ENCODE results near the gene PAGE2.
"Not testable (repeated sequence)": the region's sequence is repeated elsewhere in the genome, so short reads cannot be mapped to it uniquely, and the experiment has no call there.

PAGE2 gene

GRCh38 chrX:55088795-55089489, at the start of gene PAGE2:
TSS of gene PAGE2 (plus strand) at chrX:55089018. CDS start at chrX:55090021, 1,003 bp downstream.
- H3K4me3 Mint-ChIP-seq: no peak within 1 kb of the TSS
- H3K36me3 Mint-ChIP-seq: peaks cover 1% of the 10 kb centered on the region
- no peaks in the 10 kb centered on the region for H3K9me3 Mint-ChIP-seq
- no peaks in the 10 kb centered on the region for H3K27me3 Mint-ChIP-seq
- no peak for DNase-seq (ENCODE audit: low spot score in 2 of 2)
- ATAC-seq (ENCODE audit: low read depth): no peak
- no peak within 1 kb of the TSS for H3K27ac Mint-ChIP-seq
- no peaks in the 10 kb centered on the region for H3K4me1 Mint-ChIP-seq

- no peaks in the 10 kb centered on the region for H3K27me3 Mint-ChIP-seq
- DNase-seq (ENCODE audit: low spot score in 2 of 2): no peak
- H3K27ac Mint-ChIP-seq: no peak overlapping the region
- peaks cover 2% of the 10 kb centered on the region for H3K36me3 Mint-ChIP-seq
- H3K4me3 Mint-ChIP-seq: no peak overlapping the region
- no peaks in the 10 kb centered on the region for H3K4me1 Mint-ChIP-seq
- no peaks in the 10 kb centered on the region for H3K9me3 Mint-ChIP-seq
- ATAC-seq (ENCODE audit: low read depth): no peak
Observed at GRCh38 chrX:55039471-55039870, 49.3 kb upstream of the PAGE2 start.

- no peaks in the 10 kb centered on the region for H3K36me3 Mint-ChIP-seq
- H3K27ac Mint-ChIP-seq: no peak overlapping the region
- H3K27me3 Mint-ChIP-seq: no peaks in the 10 kb centered on the region
- H3K4me3 Mint-ChIP-seq: no peak overlapping the region
- H3K4me1 Mint-ChIP-seq: no peaks in the 10 kb centered on the region
- no peak for ATAC-seq (ENCODE audit: low read depth)
- no peaks in the 10 kb centered on the region for H3K9me3 Mint-ChIP-seq
- no peak for DNase-seq (ENCODE audit: low spot score in 2 of 2)
Observed at GRCh38 chrX:55041514-55041913, 47.3 kb upstream of the PAGE2 start.

- H3K4me3 Mint-ChIP-seq; H3K27me3 Mint-ChIP-seq; H3K27ac Mint-ChIP-seq; ATAC-seq (ENCODE audit: low read depth); H3K36me3 Mint-ChIP-seq; H3K4me1 Mint-ChIP-seq; DNase-seq (ENCODE audit: low spot score in 2 of 2); H3K9me3 Mint-ChIP-seq: not testable (repeated sequence)
Observed at GRCh38 chrX:55050599-55050998, 38.2 kb upstream of the PAGE2 start.

GRCh38 chrX:55056820-55057674, 31.8 kb upstream of the PAGE2 start:
- Mint-ChIP-seq H3K4me3 (peak overlapping the region; percentile 70), H3K4me1 (peaks cover 11% of the 10 kb centered on the region), H3K27ac (no peak overlapping the region), H3K36me3 (no peaks in the 10 kb centered on the region), H3K9me3 (no peaks in the 10 kb centered on the region), H3K27me3 (peaks cover 1% of the 10 kb centered on the region)
- ATAC-seq (ENCODE audit: low read depth) (peak; percentile 41), DNase-seq (ENCODE audit: low spot score in 2 of 2) (no peak)

GRCh38 chrX:55057675-55058249, 31.1 kb upstream of the PAGE2 start:
- Mint-ChIP-seq H3K4me3 (peak overlapping the region; percentile 70), H3K9me3 (no peaks in the 10 kb centered on the region), H3K27me3 (peaks cover 1% of the 10 kb centered on the region), H3K4me1 (peaks cover 11% of the 10 kb centered on the region), H3K27ac (no peak overlapping the region), H3K36me3 (no peaks in the 10 kb centered on the region)
- peak; percentile 64 for ATAC-seq (ENCODE audit: low read depth)
- DNase-seq (ENCODE audit: low spot score in 2 of 2): peak; percentile 16 to 24

- H3K4me3 Mint-ChIP-seq; H3K27me3 Mint-ChIP-seq; H3K4me1 Mint-ChIP-seq; H3K36me3 Mint-ChIP-seq; H3K27ac Mint-ChIP-seq; ATAC-seq (ENCODE audit: low read depth); DNase-seq (ENCODE audit: low spot score in 2 of 2); H3K9me3 Mint-ChIP-seq: not testable (repeated sequence)
Observed at GRCh38 chrX:55067180-55067579, 21.6 kb upstream of the PAGE2 start.

GRCh38 chrX:55072286-55072685, 16.5 kb upstream of the PAGE2 start:
- H3K4me3 Mint-ChIP-seq: no peak overlapping the region
- peaks cover 4% of the 10 kb centered on the region for H3K36me3 Mint-ChIP-seq
- H3K27ac Mint-ChIP-seq: no peak overlapping the region
- H3K9me3 Mint-ChIP-seq: peaks cover 3% of the 10 kb centered on the region
- no peaks in the 10 kb centered on the region for H3K4me1 Mint-ChIP-seq
- no peak for DNase-seq (ENCODE audit: low spot score in 2 of 2)
- ATAC-seq (ENCODE audit: low read depth): no peak
- peaks cover 2% of the 10 kb centered on the region for H3K27me3 Mint-ChIP-seq

- Mint-ChIP-seq H3K36me3 (peaks cover 3% of the 10 kb centered on the region), H3K9me3 (no peaks in the 10 kb centered on the region)
Observed at GRCh38 chrX:55074851-55075467, 13.9 kb upstream of the PAGE2 start, which contains the start of gene PAGE2B. TSS of gene PAGE2B (plus strand) at chrX:55075030. CDS start at chrX:55076042, 1,012 bp downstream.

GRCh38 chrX:55098691-55099090, 9.9 kb downstream of the PAGE2 start:
- Mint-ChIP-seq H3K4me1 (no peaks in the 10 kb centered on the region), H3K4me3 (no peak overlapping the region), H3K36me3 (no peaks in the 10 kb centered on the region), H3K27ac (no peak overlapping the region), H3K9me3 (no peaks in the 10 kb centered on the region), H3K27me3 (peaks cover 5% of the 10 kb centered on the region)
- ATAC-seq (ENCODE audit: low read depth) (no peak), DNase-seq (ENCODE audit: low spot score in 2 of 2) (no peak)

More at GRCh38 chrX:55074851-55075467, 13.9 kb upstream of the PAGE2 start, which contains the start of gene PAGE2B:
- DNase-seq (ENCODE audit: low spot score in 2 of 2) (no peak), ATAC-seq (ENCODE audit: low read depth) (no peak)
- Mint-ChIP-seq H3K27ac (no peak within 1 kb of the TSS), H3K27me3 (peaks cover 2% of the 10 kb centered on the region), H3K4me3 (no peak within 1 kb of the TSS), H3K4me1 (no peaks in the 10 kb centered on the region)

- H3K4me1 Mint-ChIP-seq: no peaks in the 10 kb centered on the region
- H3K4me3 Mint-ChIP-seq: no peak overlapping the region
- peaks cover 5% of the 10 kb centered on the region for H3K27me3 Mint-ChIP-seq
- H3K36me3 Mint-ChIP-seq: no peaks in the 10 kb centered on the region
- H3K9me3 Mint-ChIP-seq: peaks cover 1% of the 10 kb centered on the region
- no peak for ATAC-seq (ENCODE audit: low read depth)
- DNase-seq (ENCODE audit: low spot score in 2 of 2): no peak
- H3K27ac Mint-ChIP-seq: no peak overlapping the region
Observed at GRCh38 chrX:55099162-55099561, 10.3 kb downstream of the PAGE2 start.

- no peak for DNase-seq (ENCODE audit: low spot score in 2 of 2)
Observed at GRCh38 chrX:55102754-55103153, 13.9 kb downstream of the PAGE2 start.

GRCh38 chrX:55107262-55107661, 18.4 kb downstream of the PAGE2 start:
- peaks cover 1% of the 10 kb centered on the region for H3K9me3 Mint-ChIP-seq
- no peaks in the 10 kb centered on the region for H3K27me3 Mint-ChIP-seq
- no peaks in the 10 kb centered on the region for H3K4me1 Mint-ChIP-seq
- DNase-seq (ENCODE audit: low spot score in 2 of 2) (no peak), ATAC-seq (ENCODE audit: low read depth) (no peak)
- no peak overlapping the region for H3K4me3 Mint-ChIP-seq
- no peaks in the 10 kb centered on the region for H3K36me3 Mint-ChIP-seq
- no peak overlapping the region for H3K27ac Mint-ChIP-seq

More at GRCh38 chrX:55102754-55103153, 13.9 kb downstream of the PAGE2 start:
- Mint-ChIP-seq H3K27ac (no peak overlapping the region), H3K36me3 (no peaks in the 10 kb centered on the region), H3K4me3 (no peak overlapping the region), H3K4me1 (no peaks in the 10 kb centered on the region), H3K27me3 (peaks cover 5% of the 10 kb centered on the region), H3K9me3 (peaks cover 1% of the 10 kb centered on the region)
- no peak for ATAC-seq (ENCODE audit: low read depth)

- DNase-seq (ENCODE audit: low spot score in 2 of 2): no peak
- no peak overlapping the region for H3K4me3 Mint-ChIP-seq
- no peak for ATAC-seq (ENCODE audit: low read depth)
- H3K9me3 Mint-ChIP-seq: peaks cover 1% of the 10 kb centered on the region
- no peaks in the 10 kb centered on the region for H3K36me3 Mint-ChIP-seq
- no peaks in the 10 kb centered on the region for H3K27me3 Mint-ChIP-seq
- no peak overlapping the region for H3K27ac Mint-ChIP-seq
- H3K4me1 Mint-ChIP-seq: no peaks in the 10 kb centered on the region
Observed at GRCh38 chrX:55107911-55108310, 19.1 kb downstream of the PAGE2 start.
